Daoy (cell line): ENCODE data around the gene GIPC1. TPM values are rescaled to one million over a fixed set of nuclear protein-coding genes. Genes with fewer than 3 reads are reported as not detected.
"Not testable (repeated sequence)": the region's sequence is repeated elsewhere in the genome, so short reads cannot be mapped to it uniquely, and the experiment has no call there.

Experiments
- DNase-seq: peaks from one replicate; pipeline ENCODE4 v3.0.0-alpha.2; 2015; ENCODE audit warnings: low read depth
- total RNA-seq: library from RNA; depleted of rRNA; stranded (reverse); fragments of >200 nt; shearing (Covaris generic); gene quantifications from 2 replicates; pipeline ENCODE4 v1.2.3, GENCODE V29; 2014

GIPC1 gene
- total RNA-seq, 1 experiment from 2014 or later, result 107 TPM

DNA sequence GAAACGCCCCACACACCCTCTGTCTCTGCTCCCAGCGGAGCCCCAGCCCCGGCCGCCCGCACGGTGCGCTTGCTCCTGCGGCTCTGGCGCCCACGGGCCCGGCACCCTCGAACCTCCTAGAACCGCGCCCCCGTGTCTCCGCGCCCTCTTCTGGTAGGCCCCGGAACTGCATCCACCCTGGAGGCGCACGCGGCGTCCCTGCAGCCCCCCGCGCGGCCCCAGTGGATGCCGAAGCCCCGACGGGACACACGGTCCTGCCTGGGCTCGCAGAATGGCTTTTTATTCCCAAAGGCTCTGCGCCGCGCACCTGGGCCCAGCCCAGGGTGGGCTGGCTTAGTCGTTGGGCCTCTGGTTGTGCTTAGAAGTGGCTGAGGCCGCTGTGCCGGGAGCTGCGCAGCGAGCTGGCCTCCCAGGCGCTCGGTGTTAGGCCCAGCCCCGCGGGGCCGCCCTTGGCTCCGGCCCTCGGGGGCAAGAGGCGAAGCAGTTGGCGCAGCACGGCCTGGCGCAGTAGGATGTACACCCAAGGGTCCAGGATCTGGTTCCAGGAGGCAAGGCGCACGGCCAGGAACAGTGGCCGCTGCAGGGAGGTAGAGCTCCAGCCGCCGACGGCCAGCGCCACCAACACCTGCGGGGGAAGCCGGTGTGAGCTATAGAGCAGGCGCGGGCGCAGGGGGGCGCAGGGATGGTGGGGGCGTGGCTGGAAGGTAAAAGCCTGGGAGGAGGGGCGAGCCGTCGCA, 23.6 kb downstream of the GIPC1 start:
- peak; percentile 75 for DNase-seq

DNA sequence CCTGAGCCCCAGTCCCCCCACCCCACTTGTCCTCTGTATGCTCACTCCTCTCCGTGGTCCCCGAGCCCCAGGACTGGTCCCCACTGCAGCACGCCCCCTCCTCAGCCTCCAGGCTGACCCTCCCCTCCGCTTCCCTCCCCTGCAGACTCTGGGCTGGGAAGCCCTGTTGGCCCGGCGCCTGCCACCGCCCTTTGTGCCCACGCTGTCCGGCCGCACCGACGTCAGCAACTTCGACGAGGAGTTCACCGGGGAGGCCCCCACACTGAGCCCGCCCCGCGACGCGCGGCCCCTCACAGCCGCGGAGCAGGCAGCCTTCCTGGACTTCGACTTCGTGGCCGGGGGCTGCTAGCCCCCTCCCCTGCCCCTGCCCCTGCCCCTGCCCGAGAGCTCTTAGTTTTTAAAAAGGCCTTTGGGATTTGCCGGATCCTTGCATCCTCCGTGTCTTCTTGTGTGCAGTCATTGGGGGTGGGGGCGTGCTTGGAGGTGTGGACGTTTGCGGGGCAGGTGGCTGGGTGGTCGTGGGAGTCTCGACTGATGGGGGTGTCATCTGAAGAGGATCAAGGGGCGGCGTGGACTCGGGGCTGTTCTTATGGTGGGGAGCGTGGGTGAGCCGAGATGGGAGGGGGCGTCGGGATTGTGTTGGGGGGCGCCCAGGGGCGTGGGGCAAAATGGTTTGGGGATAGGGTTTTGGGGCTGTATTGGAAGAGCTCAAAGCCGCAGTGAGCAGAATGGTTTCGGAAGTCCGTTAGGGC, 24.3 kb downstream of the GIPC1 start:
- DNase-seq, result no peak

DNA sequence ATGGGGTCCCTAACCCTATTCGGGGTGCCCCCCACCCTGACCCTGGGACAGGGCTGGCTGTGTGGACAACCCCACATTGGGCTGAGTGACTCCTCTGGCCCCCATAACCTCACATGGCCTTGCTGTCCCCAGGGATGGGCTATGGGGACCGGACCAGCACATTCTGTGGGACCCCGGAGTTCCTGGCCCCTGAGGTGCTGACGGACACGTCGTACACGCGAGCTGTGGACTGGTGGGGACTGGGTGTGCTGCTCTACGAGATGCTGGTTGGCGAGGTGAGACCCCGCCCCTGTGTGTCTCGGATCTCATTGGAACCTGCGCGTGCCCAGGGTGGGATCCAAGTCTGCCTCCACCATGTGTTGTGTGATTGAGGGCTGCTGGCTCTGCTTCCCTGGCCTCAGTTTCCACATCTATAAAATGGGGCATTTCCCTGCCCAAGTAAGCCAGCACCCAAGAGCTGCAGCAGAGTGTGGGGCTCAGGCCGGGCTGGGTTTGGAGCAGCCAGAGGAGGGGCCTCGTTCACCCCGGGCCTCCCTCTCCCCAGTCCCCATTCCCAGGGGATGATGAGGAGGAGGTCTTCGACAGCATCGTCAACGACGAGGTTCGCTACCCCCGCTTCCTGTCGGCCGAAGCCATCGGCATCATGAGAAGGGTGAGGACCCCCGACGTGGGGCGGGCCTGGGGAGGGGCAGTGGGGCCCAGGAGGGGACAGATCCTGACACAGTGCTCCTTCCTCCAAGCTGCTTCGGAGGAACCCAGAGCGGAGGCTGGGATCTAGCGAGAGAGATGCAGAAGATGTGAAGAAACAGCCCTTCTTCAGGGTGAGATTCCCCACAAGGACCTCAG, 25.7 kb downstream of the GIPC1 start:
- DNase-seq, result no peak

DNA sequence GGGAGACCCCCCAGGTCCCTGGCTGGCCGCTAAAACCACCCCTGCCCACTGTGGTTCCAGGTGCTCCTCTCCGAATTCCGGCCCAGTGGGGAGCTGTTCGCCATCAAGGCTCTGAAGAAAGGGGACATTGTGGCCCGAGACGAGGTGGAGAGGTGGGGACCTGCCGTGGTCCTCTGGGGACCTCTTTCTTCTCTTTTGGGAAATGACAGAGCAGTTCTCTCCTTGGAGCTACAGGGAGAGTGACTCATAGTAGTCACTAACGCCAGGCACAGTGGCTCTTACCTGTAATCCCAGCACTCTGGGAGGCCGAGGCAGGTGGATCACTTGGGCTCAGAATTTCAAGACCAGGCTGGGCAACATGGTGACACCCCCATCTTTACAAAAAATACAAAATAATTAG, 28.1 kb downstream of the GIPC1 start:
- no peak for DNase-seq

DNA sequence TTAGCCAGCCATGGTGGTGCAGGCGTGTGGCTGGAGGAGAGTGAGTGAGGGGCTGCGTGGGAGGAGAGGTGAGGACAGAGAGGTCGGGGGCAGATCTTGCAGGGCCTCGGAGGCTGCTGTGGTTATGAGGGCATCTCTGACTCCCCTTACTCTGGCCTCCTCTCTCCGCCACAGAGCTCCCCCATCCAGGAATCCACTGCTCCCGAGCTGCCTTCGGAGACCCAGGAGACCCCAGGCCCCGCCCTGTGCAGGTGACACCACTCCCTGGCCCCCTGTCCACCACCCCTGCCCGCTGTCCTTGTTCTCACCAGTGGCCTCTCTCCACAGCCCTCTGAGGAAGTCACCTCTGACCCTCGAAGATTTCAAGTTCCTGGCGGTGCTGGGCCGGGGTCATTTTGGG, 28.5 kb downstream of the GIPC1 start:
- no peak for DNase-seq

DNA sequence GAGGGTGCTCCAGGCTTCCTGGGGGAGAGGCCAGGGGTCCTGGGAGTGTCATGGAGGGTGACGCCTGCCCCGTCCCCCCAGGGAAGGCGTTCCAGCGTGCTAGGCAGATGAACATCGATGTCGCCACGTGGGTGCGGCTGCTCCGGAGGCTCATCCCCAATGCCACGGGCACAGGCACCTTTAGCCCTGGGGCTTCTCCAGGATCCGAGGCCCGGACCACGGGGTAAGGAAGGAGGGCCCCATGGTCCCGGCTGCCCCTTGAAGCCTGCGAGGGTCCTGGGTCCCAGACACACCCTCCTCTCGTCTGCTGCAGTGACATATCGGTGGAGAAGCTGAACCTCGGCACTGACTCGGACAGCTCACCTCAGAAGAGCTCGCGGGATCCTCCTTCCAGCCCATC, 32.2 kb downstream of the GIPC1 start:
- no peak for DNase-seq

DNA sequence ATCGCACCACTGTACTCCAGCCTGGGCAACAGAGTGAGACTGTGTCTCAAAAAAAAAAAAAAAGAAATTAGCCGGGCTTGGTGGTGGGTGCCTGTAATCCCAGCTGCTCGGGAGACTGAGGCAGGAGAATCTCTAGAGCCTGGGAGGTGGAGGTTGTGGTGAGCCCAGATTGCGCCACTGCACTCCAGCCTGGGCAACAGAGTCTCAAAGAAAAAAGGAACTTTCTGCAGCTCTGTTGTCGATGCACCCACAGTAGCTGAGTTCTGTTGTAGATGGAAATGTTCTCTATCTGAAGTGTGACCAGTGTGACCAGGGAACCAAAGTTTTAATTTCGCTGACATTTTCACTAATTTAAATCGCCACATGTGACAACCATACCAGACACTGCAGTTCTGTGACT, 33.5 kb downstream of the GIPC1 start:
- DNase-seq, result not testable (repeated sequence)

DNA sequence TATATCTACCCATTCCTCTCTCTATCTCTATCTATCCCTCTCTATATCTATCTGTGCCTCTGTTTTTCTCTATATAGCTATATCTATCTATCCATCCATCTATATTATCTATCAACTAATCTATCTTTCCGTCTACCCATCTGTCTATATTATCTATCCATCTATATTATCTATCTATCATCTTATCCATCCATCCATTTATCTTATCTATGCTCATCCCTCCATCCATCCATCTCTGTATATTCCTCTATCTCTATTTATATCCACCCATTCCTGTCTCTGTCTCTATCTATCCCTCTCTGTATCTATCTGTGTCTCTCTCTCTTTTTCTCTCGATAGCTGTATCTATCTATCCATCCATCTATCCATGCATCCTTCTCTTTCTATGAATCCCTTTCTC, 35.0 kb downstream of the GIPC1 start:
- no peak for DNase-seq

DNA sequence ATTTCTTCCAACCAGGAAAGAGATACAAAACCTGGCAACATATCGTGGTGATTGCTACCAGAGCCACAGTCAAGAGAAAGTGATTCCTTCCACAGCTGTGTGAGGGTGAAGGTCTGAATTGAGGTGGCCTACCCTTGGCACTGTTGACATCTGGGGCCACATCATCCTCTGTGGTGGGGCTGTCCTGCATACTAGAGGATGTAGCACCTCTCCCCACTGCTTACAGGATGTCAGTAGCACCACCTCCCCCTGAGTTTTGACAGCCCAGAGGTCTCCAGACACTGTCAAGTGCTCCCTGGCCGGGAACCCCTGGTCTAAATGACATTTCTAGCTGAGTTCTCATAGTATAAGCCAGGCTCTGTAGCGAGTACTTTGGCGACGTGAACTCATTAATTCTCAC, 36.2 kb downstream of the GIPC1 start:
- no peak for DNase-seq

DNA sequence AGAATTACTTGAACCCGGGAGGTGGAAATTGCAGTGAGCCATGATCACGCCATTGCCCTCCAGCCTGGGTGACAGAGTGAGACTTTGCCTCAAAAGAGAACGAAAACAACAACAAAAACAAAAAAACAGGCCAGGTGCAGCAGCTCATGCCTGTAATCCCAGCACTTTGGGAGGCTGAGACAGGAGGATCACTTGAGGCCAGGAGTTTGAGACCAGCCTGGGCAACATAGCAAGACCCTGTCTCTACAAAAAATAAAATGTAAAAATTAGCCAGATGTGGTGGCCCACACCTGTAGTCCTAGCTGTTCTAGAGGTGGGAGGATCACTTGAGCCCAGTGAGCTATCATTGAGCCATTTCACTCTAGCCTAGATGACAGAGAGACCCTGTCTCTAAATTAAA, 43.6 kb downstream of the GIPC1 start:
- DNase-seq, result not testable (repeated sequence)

DNA sequence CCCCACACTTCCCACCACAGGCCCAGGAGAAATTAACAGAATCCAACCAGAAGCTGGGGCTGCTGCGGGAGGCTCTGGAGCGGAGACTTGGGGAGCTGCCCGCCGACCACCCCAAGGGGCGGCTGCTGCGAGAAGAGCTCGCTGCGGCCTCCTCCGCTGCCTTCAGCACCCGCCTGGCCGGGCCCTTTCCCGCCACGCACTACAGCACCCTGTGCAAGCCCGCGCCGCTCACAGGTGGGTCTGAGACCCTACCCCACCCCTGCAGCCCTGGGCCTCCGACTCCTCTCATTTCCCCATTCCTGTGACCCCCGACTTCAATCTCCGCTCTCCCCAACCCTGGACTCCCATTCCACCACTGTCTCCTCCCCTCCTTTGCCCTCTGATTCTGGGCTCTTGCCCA, 45.1 kb downstream of the GIPC1 start:
- no peak for DNase-seq

DNA sequence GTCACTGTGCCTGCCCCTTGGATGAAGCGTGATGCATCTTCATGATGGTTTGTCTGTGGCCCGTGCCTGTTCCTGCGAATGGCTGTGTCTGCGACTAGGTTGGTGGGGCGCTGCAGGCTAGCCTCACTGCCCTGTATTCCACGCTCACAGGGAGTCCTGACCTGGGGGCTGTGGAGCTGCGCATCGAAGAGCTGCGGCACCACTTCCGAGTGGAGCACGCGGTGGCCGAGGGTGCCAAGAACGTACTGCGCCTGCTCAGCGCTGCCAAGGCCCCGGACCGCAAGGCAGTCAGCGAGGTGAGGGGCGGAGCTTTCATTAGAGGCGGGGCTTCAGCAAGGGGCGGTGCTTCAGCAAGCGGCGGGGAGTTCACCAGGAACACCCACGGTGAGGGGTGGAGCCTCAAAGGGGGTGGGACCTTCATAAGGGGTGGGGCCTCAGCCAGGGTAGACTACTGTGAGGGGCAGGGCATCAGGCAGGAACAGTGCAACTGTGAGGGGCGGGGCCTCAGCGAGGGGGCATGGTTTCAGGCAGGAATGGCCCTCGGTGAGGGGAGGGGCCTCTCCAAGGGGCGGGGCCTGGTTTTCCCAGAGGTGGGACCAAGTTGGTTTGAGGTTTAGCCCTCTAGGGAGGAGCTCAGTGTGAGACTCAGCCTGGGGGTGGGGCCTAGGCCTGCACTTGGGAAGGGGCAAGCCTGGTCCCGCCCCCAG, 45.6 kb downstream of the GIPC1 start:
- peak; percentile 68 for DNase-seq

DNA sequence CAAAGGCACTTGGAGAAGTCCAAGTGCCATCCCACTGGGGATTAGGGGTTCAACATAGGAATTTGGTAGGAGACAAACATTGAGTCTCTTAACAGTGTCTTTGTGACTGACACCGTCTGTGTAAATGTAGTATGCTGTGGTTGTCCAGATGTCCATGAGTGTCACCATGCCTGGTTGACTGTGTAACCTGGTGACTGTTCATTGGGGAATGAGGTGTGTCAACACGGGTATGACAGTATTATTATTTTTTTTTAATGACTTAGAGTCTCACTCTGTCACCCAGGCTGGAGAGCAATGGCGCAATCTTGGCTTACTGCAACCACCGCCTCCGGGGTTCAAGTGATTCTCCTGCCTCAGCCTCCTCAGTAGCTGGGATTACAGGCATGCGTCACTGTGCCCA, 46.6 kb downstream of the GIPC1 start:
- DNase-seq, result no peak

DNA sequence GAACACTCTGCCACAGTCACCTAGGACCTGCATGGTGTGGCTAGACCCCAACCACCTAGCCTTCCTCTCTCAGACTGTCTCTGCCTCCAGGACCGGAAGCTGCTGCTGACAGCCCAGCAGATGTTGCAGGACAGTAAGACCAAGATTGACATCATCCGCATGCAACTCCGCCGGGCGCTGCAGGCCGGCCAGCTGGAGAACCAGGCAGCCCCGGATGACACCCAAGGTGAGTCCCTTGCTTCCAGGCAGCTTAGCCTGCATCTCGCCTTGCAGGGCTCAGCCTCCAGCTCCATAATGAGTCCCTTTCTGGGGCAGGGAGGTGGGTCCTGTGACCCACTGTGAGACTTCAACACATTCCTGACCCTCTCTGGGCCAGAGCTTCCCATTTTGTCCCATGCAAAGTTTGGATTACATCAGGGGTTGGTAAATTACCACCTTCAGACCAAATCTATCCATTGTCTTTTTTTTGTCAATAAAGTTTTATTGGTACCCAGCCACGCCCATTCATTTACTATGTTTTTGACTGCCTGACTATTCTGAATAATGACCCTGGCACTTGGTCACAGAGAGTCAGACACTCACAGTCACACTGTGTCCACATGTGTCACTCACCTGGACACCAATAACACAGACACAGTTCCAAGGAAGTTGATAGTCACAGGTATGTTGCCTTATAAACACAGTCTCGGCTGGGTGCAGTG, 49.4 kb downstream of the GIPC1 start:
- DNase-seq, result no peak

DNA sequence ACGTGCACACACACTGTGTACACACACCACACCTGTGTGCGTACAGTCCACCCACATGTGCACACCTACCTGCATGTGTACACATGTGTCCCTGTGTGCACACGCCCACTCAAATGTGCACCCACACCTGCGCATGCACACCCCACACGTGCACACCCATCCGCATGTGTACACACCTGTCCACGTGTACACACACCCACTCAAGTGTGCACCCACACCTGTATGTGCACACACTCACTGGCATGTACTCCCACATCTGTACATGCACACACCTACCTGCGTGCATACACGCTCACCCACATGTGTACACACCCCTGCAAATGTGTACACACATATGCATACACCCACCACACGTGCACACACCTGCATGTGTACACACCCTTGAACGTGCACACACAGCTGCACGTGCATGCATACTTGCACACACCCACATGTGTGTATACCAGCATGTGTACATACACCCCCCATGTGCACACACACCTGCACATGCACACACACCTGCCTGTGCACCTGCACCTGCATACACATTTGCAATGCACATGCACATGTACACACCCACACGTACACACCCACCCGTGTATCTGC, 52.2 kb downstream of the GIPC1 start:
- no peak for DNase-seq

DNA sequence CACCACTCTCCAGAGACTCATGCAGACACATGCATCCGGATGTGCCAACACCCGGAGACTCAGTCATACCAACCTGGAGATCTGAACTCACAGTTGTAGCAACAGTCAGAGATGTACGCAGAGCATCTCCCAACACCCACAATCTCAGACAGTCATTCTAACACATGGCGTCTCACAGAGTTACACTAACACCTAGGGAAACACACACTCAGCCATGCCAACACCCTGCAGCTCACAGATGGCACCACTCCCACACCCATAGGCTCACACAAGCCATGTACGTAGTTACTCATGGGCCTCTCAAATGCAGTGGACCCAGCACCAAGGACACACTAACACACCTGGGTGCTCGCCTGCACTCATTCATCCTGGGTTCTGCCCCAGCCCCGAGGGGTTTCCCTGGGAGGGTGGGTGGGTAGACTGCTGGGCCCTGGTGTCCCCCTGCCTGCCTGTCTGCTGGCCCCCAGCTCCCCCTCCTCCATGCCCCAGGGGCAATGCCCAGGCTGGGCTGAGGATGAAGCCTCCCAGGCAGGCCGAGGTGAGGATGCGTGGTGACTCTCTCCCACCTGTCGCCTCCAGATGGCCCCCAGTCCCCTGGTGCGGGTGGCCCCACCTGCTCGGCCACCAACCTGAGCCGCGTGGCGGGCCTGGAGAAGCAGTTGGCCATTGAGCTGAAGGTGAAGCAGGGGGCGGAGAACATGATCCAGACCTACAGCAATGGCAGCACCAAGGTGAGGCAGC, 52.9 kb downstream of the GIPC1 start:
- DNase-seq, result no peak

DNA sequence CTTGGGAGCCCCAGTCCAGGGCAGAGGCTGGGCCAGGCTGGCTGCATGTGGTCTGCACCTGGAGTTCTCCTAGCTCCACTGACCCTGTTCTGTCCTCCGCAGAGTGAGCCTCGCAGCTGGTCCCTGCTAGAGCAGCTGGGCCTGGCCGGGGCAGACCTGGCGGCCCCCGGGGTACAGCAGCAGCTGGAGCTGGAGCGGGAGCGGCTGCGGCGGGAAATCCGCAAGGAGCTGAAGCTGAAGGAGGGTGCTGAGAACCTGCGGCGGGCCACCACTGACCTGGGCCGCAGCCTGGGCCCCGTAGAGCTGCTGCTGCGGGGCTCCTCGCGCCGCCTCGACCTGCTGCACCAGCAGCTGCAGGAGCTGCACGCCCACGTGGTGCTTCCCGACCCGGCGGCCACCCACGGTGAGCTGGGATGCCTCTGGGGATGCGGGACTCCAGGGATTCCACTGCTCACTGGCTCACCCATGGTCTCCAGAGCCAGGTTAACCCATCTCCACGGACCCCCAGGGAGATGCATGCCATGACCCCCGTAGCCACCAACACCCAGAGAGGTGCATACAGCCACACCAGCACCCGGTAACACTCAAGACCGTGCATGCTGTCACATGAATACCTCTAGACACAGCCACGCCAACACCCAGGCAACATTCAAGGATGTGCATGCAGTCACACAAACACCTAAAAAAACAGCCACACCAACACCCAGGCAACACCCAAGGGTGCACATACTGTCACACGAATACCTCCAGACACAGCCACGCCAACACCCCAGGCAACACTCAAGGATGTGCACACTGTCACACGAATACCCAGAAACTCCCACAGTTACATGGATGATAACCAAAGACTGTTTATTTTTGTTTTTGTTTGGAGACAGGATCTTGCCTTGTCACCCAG, 54.6 kb downstream of the GIPC1 start:
- no peak for DNase-seq

DNA sequence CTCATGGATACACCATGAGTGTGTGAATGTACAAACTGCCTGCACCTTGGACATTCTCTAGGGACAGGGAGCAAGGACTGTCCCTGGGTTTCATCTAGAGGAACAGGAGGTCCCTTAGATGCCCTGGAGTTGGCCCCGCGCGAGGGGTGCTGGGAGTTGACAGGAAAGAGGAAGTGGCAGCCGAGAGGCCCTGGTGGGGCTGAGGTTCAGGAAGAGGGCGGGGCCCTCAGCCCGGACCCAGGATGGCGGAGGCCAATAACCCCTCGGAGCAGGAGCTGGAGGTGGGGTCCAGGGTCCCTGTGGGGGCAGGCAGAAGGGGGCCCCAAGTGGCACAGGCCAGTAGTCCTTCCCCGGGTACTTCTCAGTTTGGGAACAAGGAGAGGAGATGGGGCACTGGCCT, 55.9 kb downstream of the GIPC1 start:
- DNase-seq, result no peak

DNA sequence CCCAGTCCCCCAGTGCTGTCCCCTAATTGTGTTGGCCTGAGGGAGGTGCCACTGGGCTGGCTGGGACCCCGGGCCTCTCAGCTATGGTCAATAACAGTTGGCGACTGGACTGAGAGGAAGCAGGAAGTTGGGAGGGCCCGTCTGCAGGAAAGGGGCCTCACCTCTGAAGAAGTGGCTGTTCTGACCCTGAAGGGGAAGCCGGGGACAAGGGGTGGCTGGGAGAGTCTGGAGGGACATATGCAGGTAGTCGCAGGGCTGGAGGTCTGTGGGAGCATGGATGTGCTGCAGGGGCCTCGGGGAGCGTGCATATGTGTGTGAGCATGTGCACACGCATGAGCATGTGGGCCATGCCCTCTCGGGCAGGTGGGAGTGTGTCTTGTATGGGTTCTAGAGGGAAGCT, 56.9 kb downstream of the GIPC1 start:
- no peak for DNase-seq
